Stimulated activated CD4-positive, alpha-beta T cell treated with anti-CD3 and anti-CD28 coated beads, Interleukin-1b, Interleukin-23, amount 100 ng/mL, for 24 hours (primary cell): ENCODE measurements around the gene AHCY.
"Not testable (repeated sequence)": the region's sequence is repeated elsewhere in the genome, so short reads cannot be mapped to it uniquely, and the experiment has no call there.

Source experiments
- DNase-seq, 4 experiments: peaks; one replicate each; pipeline ENCODE4 v3.0.0-alpha.2; 2020; ENCODE audit warnings: low read depth in 4 of 4, low spot score in 1 of 4

AHCY gene

GRCh38 chr20:34299556-34300255, 3.4 kb downstream of the AHCY start:
- DNase-seq: no peak

DNA sequence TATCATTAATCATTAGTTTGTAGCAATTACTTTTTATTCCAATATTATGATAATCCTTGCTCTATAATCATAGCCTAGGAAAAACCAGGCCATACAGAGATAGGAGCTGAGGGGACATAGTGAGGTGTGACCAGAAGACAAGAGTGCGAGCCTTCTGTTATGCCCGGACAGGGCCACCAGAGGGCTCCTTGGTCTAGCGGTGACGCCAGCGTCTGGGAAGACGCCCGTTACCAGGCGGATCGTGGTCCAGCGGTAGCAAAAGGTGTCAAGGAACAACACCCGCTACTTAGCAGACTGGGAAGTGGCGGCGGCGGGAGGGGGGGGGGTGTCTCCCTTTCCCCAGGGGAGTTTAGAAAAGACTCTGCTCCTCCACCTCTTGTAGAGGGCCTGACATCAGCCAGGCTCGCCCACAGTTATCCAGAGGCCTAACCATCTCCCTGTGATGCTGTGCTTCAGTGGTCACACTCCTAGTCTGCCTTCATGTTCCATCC, 4.8 kb downstream of the AHCY start:
- not testable (repeated sequence) for DNase-seq

DNA sequence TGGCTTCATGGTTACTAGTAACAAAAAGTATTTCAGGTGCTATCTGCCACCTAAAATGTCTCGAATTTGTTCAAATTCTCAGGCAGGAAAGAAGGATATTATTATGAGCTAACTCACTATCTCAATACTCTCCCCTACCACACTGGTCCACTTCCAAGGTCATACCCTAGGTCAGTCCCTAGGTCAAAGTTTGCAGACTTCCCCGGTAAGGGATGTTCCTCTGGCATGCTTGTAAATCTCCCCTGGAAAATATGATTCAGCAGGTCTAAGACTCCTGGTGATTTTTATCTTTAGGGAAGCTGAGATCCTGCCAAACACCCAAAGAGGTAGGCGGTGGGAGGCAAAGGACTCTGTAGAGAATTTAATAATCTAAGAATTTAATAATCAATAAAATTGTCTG, 6.7 kb downstream of the AHCY start:
- DNase-seq: no peak

GRCh38 chr20:34295284-34295683, 7.9 kb downstream of the AHCY start:
- DNase-seq: no peak

- DNase-seq: no peak
Observed at GRCh38 chr20:34294563-34294962, 8.6 kb downstream of the AHCY start.

DNA sequence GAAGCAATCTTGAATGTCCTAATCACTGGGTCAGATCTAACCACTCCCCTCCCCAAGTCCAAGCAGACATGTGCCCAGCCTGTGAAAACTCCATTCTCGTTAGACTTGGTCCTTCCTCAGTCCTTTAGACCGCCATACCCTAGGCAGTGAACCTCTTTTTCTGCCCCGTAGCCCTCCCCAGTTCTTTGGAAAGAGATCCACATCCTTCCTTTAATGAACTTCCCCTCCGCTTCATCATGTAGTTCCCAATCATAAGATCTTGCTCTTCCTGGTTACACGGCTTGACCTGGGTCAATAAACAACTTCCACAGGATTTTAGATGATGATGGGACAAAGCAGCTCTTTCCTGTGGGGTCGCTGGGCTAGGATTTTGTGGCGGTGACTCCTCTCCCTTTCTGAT, 9.6 kb downstream of the AHCY start:
- DNase-seq: no peak

DNA sequence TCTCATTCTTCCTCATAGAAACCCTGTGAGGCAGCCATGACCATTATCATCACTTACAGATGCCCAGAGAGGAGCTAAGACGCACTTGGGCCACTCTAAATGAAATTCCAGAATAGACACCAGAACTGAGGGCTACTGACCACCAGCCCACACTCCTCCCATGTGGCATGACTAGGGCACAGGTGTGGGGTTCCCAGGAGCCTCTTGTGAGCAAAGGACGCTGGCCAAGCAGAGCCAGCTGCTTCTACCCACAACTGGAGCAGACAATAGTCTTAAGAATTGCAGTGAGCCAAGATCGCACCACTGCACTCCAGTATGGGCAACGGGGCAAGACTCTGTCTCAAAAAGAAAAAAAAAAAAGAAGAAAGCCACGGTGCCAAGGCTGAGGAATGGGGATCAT, 10.0 kb downstream of the AHCY start:
- no peak for DNase-seq

DNA sequence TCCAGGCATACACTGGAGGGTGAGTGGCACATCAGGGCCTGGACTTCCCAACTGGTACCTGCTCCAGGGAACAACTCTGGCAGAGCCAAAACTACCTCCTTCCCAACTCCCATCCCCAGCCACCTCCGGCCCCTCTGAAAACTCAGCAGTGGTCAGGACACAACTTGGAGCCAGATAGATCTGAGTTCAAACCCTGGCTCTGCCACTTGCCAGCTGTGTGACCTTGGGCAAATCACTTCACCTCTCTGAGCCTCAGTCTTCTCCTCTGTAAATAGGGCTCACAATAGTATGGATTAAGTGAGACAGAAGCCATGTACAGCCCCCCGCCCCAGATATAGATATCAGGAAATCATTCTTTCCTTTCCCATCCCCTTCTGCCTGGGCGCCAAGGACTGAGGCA, 10.7 kb downstream of the AHCY start:
- no peak for DNase-seq

DNA sequence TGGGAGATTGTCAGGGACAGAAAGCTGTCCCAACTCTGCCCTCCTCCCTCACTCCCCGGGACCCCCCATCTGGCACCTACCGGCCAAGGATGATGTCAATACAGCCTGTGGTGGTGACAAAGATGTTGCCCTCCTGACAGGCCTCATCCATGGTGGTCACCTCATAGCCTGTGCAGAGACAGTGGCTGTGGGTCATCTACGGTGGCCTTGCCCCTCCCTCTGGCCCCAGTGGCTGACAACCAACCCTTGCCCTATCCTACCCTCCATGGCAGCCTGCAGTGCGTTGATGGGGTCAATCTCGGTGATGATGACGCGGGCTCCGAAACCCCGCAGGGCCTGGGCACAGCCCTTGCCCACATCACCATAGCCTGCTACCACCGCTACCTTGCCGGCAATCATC, 12.7 kb downstream of the AHCY start:
- no peak for DNase-seq

DNA sequence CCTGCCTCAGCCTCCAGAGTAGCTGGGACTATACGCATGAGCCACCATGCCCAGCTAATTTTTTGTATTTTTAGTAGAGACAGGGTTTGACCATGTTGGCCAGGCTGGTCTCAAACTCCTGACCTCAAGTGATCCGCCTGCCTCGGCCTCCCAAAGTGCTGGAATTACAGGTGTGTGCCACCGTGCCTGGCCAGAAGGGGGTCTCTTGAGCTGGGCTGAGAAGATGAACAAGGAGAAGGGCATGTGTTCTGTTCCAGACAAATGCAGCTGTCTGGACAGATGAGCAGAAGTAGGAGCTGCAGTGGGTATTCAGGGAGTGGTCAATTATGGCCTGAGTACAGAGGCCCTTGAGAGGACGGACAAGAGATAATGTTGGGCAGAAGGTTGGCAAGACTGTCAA, 15.7 kb downstream of the AHCY start:
- DNase-seq: not testable (repeated sequence)

- no peak for DNase-seq
Observed at GRCh38 chr20:34285450-34285849, 17.7 kb downstream of the AHCY start.

GRCh38 chr20:34283844-34284243, 19.3 kb downstream of the AHCY start:
- DNase-seq: no peak

DNA sequence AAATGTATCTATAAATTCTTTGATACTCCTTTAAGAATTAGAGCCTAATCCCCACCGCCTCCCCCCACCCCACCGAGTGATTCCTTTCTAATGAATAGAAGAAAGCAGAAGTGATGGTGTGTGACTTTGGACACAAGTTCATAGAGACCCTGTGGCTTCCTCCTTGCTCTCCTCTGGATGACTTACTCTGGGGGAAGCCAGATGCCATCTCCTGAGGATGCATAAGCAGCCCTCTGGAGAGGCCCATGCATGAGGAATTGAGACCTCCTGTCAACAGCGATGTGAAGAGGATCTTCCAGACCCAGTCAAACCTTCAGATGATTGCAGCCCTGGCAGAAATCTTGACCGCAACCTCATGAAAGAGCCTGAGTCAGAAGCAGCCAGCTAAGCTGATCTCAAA, 21.1 kb downstream of the AHCY start:
- no peak for DNase-seq

DNA sequence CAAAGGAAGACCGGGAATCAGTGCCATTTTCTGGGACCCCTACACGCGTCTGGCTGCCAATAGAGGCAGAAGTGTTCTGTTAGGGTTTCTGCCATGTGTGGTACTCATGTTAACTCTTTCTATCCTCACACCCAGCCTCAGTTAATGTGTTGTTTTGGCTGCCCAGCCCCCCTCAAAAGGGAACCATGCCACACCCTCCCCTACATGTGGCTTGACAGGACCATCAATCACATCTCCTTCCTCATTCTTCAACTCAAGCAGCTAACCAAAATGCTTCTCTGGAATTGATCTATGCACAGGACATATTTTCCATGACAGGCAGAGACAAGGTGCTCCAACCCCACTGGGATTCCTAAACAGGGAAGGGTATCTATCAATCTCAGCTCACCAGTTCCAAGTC, 22.0 kb downstream of the AHCY start:
- no peak for DNase-seq

DNA sequence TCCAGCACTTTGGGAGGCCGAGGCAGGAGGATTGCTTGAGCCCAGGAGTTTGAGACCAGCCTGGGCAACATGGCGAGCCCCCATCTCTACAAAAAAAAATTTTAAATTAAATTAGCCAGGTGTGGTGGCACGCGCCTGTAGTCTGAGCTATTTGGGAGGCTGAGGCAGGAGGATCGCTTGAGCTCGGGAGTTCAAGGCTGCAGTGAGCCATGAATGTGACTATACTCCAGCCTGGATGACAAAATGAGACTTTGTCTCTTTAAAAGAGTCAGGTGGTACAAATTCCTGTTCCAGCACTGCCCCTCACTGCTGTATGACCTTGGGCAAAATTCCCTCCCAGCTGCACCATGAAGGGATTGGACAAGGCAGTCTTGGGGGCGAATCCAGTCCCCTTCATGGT, 28.5 kb downstream of the AHCY start:
- no peak for DNase-seq

GRCh38 chr20:34271956-34272355, 31.2 kb downstream of the AHCY start:
- DNase-seq: no peak

DNA sequence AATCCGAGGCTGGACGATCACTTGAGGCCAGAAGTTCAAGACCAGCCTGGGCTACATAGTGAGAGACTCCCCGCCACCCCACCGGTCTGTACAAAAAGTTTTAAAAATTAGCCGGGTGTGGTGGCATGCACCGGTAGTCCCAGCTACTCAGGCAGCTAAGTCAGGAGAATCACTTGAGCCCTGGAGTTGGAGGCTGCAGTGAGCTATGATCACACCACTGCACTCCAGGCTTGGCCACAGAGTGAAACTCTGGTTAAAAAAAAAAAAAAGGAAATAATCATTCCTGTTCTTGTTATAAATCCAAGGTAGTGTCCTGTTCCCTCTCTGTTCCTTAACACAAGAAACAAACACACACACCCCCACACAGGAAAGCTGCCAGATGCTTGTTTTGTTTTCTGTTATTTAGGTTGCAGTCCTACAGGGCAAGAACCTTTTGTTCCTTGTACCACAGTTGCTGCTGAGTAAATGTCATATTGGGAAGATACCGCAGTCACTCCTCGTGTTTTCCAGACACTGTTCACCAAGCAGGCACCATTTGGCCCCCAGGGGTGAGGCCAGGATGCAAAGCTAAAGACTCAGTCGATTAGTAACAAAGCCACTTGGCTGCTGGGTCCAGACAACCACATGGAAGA, 33.0 kb downstream of the AHCY start:
- no peak for DNase-seq

- peak in 1 of 4 experiments; percentile 5 for DNase-seq
Observed at GRCh38 chr20:34268851-34269636, 34.1 kb downstream of the AHCY start.

- DNase-seq: no peak
Observed at GRCh38 chr20:34268145-34268544, 35.0 kb downstream of the AHCY start.

GRCh38 chr20:34264141-34264540, 39.0 kb downstream of the AHCY start:
- no peak for DNase-seq

GRCh38 chr20:34263468-34263867, 39.7 kb downstream of the AHCY start:
- DNase-seq: not testable (repeated sequence)
